Aorta (tissue), 5 donors: ENCODE data around the gene SPARCL1. TPM values are rescaled to one million over a fixed set of nuclear protein-coding genes. Genes with fewer than 3 reads are reported as not detected.
"Not testable (repeated sequence)": the region's sequence is repeated elsewhere in the genome, so short reads cannot be mapped to it uniquely, and the experiment has no call there.

Experiments
- ATAC-seq: fragments of 200-7000 bp; cut with Tn5 transposase; one replicate; pipeline ENCODE4 v1.9.1; 2022; ENCODE audit warnings: moderate library complexity; ENCODE audit not compliant: low FRiP score
- DNase-seq, 2 donors: peaks; one replicate each; pipeline ENCODE4 v3.0.0-alpha.2; 2020
- H3K27ac ChIP-seq, 2 donors: one replicate each; pipeline ENCODE4 v1.5.1; 2013; ENCODE audit warnings: low read length in 2 of 2, mild to moderate bottlenecking in 2 of 2, moderate library complexity in 2 of 2, control low read depth in 1 of 2, inconsistent platforms in 1 of 2, low read depth in 1 of 2
- H3K27me3 ChIP-seq, 2 donors: one replicate each; pipeline ENCODE4 v1.6.1; 2013; ENCODE audit warnings: control low read depth in 1 of 2, low read length in 1 of 2, mild to moderate bottlenecking in 1 of 2, moderate library complexity in 1 of 2; ENCODE audit not compliant: insufficient read depth in 2 of 2, control insufficient read depth in 1 of 2
- H3K36me3 ChIP-seq, 2 donors: one replicate each; pipeline ENCODE4 v1.6.1; 2013; ENCODE audit warnings: control low read depth in 1 of 2, low read length in 1 of 2, mild to moderate bottlenecking in 1 of 2; ENCODE audit not compliant: insufficient read depth in 2 of 2, control insufficient read depth in 1 of 2
- H3K4me1 ChIP-seq, 2 donors: one replicate each; pipeline ENCODE4 v1.6.1; 2013; ENCODE audit warnings: low read length in 2 of 2, control low read depth in 1 of 2, mild to moderate bottlenecking in 1 of 2, moderate library complexity in 1 of 2; ENCODE audit not compliant: insufficient read depth in 2 of 2, control insufficient read depth in 1 of 2
- H3K4me3 ChIP-seq, 2 donors: one replicate each; pipeline ENCODE4 v1.5.1; 2013; ENCODE audit warnings: low read length in 2 of 2, control low read depth in 1 of 2, mild to moderate bottlenecking in 1 of 2
- H3K9me3 ChIP-seq: one replicate; pipeline ENCODE4 v1.6.1; 2013; ENCODE audit warnings: mild to moderate bottlenecking, low read length; ENCODE audit not compliant: control insufficient read depth
- WGBS, 2 donors: extraction: QIAGEN DNeasy Blood & Tissue Kit; methylation state at CpG; one replicate each; pipeline ENCODE4 v1.1.7; 2013; 5-methylcytosine and 5-hydroxymethylcytosine counted together
- intact Hi-C, 2 donors: fragments of 100-400 bp; cut with DNase I; formaldehyde crosslinking; loops; one replicate each; pipeline versions ENCODE4 v1.14.2 to v1.15.0; 2022
- long read RNA-seq, 2 donors: library from polyadenylated mRNA; unstranded; transcript quantifications; one replicate each; pipeline ENCODE4 v2.0.0, GENCODE V29; 2020 to 2021
- polyA plus RNA-seq, 2 donors: library from polyadenylated mRNA; stranded (reverse); fragments of 200-250 nt; gene quantifications; one replicate each; pipeline ENCODE4 v1.2.3, GENCODE V29; 2013
- total RNA-seq, 2 donors: library from RNA; stranded (reverse); fragmentation: NEBNext Ultra II Directional; extraction: Animal tissue kit (Norgen Biotek cat#: 25700); gene quantifications; one replicate each; pipeline ENCODE4 v1.2.1, GENCODE V29; 2021
- donor health status: healthy with polysubstance abuse.
- donor health status: Bipolar disorder and iron deficiency.
- donor health status: DM: no; HTN: no; CAD: no.
- donor health status: DM: no; HTN: no; CAD: no.
- donor health status: DM: yes; HTN: yes; CAD: no.

SPARCL1 gene, protein sequence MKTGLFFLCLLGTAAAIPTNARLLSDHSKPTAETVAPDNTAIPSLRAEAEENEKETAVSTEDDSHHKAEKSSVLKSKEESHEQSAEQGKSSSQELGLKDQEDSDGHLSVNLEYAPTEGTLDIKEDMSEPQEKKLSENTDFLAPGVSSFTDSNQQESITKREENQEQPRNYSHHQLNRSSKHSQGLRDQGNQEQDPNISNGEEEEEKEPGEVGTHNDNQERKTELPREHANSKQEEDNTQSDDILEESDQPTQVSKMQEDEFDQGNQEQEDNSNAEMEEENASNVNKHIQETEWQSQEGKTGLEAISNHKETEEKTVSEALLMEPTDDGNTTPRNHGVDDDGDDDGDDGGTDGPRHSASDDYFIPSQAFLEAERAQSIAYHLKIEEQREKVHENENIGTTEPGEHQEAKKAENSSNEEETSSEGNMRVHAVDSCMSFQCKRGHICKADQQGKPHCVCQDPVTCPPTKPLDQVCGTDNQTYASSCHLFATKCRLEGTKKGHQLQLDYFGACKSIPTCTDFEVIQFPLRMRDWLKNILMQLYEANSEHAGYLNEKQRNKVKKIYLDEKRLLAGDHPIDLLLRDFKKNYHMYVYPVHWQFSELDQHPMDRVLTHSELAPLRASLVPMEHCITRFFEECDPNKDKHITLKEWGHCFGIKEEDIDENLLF
- total RNA-seq (1,000 to 10,000 TPM; 1,343 to 1,668 TPM), polyA plus RNA-seq (1,000 to 10,000 TPM; 1,112 to 1,276 TPM)
- long read RNA-seq, donor 1, transcript SPARCL1-203 (5 exons, 950 nt): minor isoform, 102 of 4,631 reads
- long read RNA-seq, donor 1, transcript SPARCL1-209 (4 exons, 818 nt): minor isoform, 11 of 4,631 reads
- long read RNA-seq, donor 1, transcript SPARCL1-201 (11 exons, 2,906 nt): major isoform, 1,667 of 4,631 reads
- long read RNA-seq, donor 1, transcript SPARCL1-202 (12 exons, 2,994 nt): minor isoform, 57 of 4,631 reads
- long read RNA-seq, donor 1, partial matches to known transcripts: 2,580 of 4,631 reads
- long read RNA-seq, donor 1, other reads (novel, unspliced or antisense): 213 of 4,631 reads
- long read RNA-seq, donor 2, transcript SPARCL1-201 (11 exons, 2,906 nt): major isoform, 482 of 864 reads
- long read RNA-seq, donor 2, transcript SPARCL1-202 (12 exons, 2,994 nt): minor isoform, 14 of 864 reads
- long read RNA-seq, donor 2, partial matches to known transcripts: 312 of 864 reads
- long read RNA-seq, donor 2, other reads (novel, unspliced or antisense): 53 of 864 reads

DNA sequence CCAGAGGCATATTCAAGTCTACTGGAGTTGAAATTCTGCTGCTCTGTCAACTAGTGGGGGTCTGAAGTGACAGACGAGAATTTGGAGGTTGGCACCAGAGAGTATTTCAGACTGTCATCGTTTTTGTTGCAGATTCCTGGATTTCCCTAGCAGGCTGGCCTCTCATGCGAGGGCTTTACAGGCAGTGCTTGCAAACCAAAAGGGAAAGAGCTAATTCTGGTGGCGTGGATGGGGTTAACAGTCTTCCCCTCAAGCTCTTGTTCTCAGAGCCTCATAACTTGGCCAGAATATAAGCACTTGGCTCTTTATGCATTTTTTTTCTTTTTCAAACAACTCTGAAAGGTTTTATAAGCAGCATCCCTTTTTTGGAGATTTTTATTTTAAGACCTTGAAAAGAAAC lies at the start of gene SPARCL1:
TSS of gene SPARCL1 (minus strand) at position 190 of the 400 bp plus-strand sequence. CDS start 29,802 bp downstream, outside the sequence.
- intact Hi-C loops: loop anchor here (5.0 to 10.0 kb wide), 2 partner anchors 37 to 486 kb away; no protein-coding TSS in a partner anchor
- ATAC-seq: peak; percentile 77

DNA sequence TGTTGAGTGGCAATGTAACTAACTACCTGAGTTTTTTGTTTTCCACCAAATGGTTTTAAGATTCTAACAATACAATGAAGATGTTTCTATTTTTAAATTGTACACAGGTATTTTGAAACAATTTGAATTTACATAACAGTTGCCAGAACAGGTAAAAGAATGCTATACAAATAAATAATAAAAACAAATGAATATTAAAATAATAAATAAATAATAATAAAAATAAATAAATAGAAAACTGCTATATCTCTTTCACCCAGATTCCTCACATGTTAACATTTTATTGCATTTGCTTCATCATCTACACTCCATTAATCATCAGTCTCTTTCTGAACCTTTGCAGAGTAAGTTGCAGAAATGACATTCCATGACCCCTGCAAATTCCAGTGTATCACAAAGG lies 46.8 kb upstream of the SPARCL1 start:
- Histone ChIP-seq H3K4me3 (no peak overlapping the region), H3K27me3 (no peaks in the 10 kb centered on the region), H3K36me3 (no peaks in the 10 kb centered on the region), H3K9me3 (no peaks in the 10 kb centered on the region), H3K4me1 (peaks cover 0 to 2% of the 10 kb centered on the region in 2 donors), H3K27ac (no peak overlapping the region)
- DNase-seq: no peak
- intact Hi-C loops: no loop called here
- ATAC-seq: no peak

More for the DNA sequence above, at the start of gene SPARCL1:
- WGBS, 2 donors: 5% methylated on average over 4 of the region's 4 CpGs
- H3K27ac ChIP-seq: peak within 1 kb of the TSS; percentile 97 to 98
- H3K9me3 ChIP-seq: no peaks in the 10 kb centered on the region
- DNase-seq: no peak
- H3K36me3 ChIP-seq: no peaks in the 10 kb centered on the region
- H3K27me3 ChIP-seq: no peaks in the 10 kb centered on the region
- peaks cover 1 to 10% of the 10 kb centered on the region in 2 donors for H3K4me1 ChIP-seq
- H3K4me3 ChIP-seq: peak within 1 kb of the TSS; percentile 84 to 99

DNA sequence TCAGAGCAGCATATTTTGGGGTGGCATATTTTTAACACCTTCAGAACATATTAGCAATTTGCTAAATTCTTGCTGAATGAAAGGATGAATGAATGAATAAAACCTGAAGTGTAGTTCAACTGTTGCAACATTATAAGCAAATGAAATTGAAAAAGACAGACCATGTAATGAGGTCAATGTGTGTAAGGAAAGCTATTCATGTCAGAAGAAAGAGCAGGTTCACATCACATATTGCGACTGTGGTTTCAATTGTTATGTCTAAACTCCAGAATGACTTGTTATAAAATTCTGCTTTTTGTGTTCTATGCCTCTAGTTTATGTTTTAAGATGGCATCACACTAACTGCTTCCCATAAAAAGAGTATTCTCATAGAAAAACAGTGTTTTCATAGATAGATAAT lies 46.2 kb upstream of the SPARCL1 start:
- no peaks in the 10 kb centered on the region for H3K9me3 ChIP-seq
- H3K36me3 ChIP-seq: no peaks in the 10 kb centered on the region
- H3K27me3 ChIP-seq: no peaks in the 10 kb centered on the region
- intact Hi-C loops: no loop called here
- peaks cover 0 to 2% of the 10 kb centered on the region in 2 donors for H3K4me1 ChIP-seq
- ATAC-seq (no peak), DNase-seq (no peak)
- 95 to 98% methylated on average over 1 of the region's 1 CpG for WGBS, 2 donors
- H3K27ac ChIP-seq: no peak overlapping the region
- H3K4me3 ChIP-seq: no peak overlapping the region

DNA sequence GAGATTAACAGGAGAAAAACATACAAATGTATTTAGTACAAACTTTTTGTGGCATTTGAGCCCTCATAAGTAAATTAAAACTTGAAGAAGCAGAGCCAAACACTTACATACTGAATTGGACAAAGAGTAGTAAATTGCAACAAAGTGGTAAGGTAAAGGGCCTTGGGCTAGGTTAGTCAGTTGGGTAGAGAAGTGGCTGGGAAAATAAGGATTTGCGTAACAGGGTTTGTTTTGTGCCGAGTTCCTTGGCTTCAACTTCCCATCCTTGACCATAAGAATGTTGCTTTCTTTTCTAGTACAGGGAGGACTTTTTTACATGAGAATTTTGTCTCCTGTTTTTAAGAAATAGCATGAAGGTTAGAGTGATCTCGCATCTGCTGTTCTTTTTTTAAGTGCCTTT lies 45.8 kb upstream of the SPARCL1 start:
- Histone ChIP-seq H3K36me3 (no peaks in the 10 kb centered on the region), H3K9me3 (no peaks in the 10 kb centered on the region), H3K27ac (peak overlapping the region; percentile 25 to 57), H3K4me3 (no peak overlapping the region), H3K27me3 (no peaks in the 10 kb centered on the region), H3K4me1 (peaks cover 0 to 2% of the 10 kb centered on the region in 2 donors)
- DNase-seq (no peak), ATAC-seq (no peak)
- WGBS, 2 donors: 5 to 10% methylated on average over 3 of the region's 3 CpGs
- intact Hi-C loops: no loop called here

DNA sequence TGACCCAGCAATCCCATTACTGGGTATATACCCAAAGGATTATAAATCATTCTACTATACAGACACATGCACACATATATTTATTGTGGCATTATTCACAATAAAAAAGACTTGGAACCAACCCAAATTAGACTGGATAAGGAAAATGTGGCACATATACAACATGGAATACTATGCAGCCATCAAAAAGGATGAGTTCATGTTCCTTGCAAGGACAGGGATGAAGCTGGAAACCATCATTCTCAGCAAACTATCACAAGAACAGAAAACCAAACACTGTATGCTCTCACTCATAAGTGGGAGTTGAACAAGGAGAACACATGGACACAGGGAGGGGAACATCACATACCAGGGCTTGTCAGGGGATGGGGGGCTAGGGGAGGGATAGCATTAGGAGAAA lies 45.2 kb upstream of the SPARCL1 start:
- H3K27me3 ChIP-seq, intact Hi-C loops, H3K27ac ChIP-seq, H3K9me3 ChIP-seq, H3K36me3 ChIP-seq, H3K4me3 ChIP-seq, DNase-seq, ATAC-seq, H3K4me1 ChIP-seq: not testable (repeated sequence)

DNA sequence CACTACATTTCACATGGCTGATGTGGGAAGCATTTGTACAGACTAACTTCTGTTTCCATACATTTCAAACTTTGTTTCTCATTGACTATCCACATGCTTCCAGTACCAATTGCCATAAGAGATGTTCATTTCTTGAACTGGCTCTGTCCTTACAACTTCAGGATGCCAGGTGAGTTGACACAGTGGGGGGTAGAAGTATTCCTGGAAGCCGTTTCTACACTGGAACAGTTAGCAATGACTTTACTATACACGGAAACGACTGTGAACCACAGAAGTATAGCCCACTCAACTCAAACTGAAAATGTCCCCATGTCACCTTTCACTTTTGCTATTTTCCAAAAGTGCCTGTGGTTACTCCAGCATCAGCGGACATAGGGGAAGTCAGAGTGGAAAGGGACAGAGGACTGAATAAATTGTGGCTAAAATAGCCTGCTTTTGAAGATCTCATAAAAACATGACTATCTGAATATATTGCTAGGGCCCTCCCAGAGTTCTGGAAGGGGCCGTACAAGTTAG lies 41.2 kb upstream of the SPARCL1 start:
- WGBS, 2 donors: 85 to 89% methylated on average over 5 of the region's 5 CpGs
- Histone ChIP-seq H3K4me1 (peaks cover 0 to under 1% of the 10 kb centered on the region in 2 donors), H3K27ac (no peak overlapping the region), H3K27me3 (no peaks in the 10 kb centered on the region), H3K36me3 (no peaks in the 10 kb centered on the region), H3K4me3 (no peak overlapping the region), H3K9me3 (no peaks in the 10 kb centered on the region)
- no peak for ATAC-seq
- intact Hi-C loops: no loop called here
- no peak for DNase-seq

DNA sequence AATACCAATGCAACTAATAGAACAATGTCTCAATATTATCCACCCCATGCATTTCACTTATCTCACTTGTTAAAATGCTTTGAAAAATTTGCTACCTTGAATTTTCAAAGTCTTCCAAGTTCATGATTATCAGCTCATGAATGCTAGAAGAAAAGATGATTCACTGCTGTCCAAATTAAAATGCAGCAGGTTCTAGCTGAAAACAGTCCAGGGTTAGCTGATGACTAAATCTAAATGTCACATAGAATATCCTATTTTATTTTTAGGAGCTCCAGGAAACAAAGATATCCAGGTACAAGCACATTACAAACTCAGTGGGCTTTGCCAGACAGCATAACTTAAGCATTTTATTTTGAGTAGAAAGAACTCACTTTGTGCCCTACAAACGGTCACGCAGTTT lies 38.0 kb upstream of the SPARCL1 start:
- no peaks in the 10 kb centered on the region for H3K9me3 ChIP-seq
- H3K27me3 ChIP-seq: no peaks in the 10 kb centered on the region
- WGBS, 2 donors: 38 to 58% methylated on average over 2 of the region's 2 CpGs
- H3K4me3 ChIP-seq: no peak overlapping the region
- H3K36me3 ChIP-seq: no peaks in the 10 kb centered on the region
- DNase-seq: no peak
- H3K27ac ChIP-seq: no peak overlapping the region
- no peak for ATAC-seq
- no peaks in the 10 kb centered on the region for H3K4me1 ChIP-seq
- intact Hi-C loops: no loop called here

DNA sequence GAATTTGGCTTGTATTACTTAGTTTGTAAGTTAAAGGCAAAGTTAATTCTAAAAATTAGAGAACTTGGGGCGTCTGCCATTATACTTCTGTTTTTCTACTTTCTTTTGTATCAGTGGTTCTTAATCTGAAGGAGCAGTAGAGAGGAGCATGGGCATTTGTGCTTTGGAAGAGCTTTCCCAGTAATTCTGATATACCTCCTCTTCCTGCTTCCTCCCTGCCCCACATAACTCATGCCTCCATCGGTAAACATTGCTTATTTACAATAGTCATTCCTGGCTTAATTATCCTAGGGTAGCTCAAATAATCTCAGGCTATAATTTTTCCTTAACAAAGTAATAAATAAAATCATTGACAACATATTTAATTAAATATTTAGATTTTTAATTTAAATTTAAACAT lies 37.1 kb upstream of the SPARCL1 start:
- ATAC-seq (no peak), DNase-seq (no peak)
- intact Hi-C loops: no loop called here
- Histone ChIP-seq H3K4me1 (no peaks in the 10 kb centered on the region), H3K9me3 (no peaks in the 10 kb centered on the region), H3K36me3 (no peaks in the 10 kb centered on the region), H3K4me3 (no peak overlapping the region), H3K27me3 (no peaks in the 10 kb centered on the region), H3K27ac (no peak overlapping the region)
- WGBS, 2 donors: 56 to 59% methylated on average over 2 of the region's 2 CpGs
